Activated CD8-positive, alpha-beta memory T cell treated with anti-CD3 and anti-CD28 coated beads, Interleukin-2, amount 50 U/mL, for 4 hours (primary cell): ENCODE results near the gene CD164L2.
"Not testable (repeated sequence)": the region's sequence is repeated elsewhere in the genome, so short reads cannot be mapped to it uniquely, and the experiment has no call there.

Experiments used
- DNase-seq: peaks from one replicate; pipeline ENCODE4 v3.0.0-alpha.2; 2020

CD164L2 gene

DNA sequence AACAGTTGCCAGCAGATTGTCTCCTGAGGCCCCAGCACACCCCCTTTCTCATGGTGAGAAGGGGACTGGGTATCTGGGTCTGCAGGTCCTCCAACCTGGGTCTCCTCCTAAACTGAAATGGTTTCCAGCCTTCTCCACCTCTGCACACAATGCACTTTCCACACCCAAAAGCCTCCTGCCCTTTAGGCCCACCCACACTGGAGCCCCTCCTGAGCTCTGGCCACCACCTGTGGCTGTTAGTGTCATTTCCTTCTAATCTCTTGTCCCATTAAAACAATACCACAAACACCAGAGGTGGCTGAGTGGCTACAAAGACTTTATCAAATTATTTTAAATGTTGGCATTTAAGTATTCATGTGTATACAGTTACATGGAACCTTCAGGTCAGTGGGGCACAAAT lies 20.8 kb upstream of the CD164L2 start:
- no peak for DNase-seq

DNA sequence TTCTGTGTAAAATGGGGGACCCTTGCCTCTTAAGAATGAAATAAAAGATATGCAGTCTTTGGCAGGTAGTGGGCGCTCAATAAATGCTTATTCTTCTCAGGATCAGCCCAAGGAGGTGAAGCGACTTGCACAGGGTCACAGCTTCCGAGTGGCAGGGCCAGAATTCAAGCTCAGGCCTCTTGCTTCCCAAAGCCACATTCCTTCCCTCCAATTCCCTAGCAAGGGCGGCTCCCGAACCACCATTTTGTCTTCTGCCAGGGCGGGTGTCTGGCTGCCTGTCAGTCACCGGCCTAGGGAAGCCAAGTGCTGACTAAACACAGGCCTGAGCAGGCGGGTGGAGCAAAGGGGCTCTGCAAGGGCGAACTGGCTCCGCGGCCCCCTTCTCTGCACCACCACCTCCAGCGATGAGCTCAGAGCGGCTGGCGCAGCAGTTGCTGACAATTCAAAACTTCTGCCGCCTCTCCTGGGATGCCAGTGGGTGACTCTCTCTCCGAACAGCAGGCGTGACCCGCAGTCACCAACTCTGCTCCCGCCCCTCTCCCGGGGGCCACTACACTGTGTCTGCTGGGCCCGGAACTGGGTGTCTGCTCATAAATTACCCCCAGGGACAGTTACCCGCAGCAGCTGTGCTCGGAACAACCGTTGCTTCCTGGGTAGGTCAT lies 20.1 kb upstream of the CD164L2 start:
- peak; percentile 39 for DNase-seq

DNA sequence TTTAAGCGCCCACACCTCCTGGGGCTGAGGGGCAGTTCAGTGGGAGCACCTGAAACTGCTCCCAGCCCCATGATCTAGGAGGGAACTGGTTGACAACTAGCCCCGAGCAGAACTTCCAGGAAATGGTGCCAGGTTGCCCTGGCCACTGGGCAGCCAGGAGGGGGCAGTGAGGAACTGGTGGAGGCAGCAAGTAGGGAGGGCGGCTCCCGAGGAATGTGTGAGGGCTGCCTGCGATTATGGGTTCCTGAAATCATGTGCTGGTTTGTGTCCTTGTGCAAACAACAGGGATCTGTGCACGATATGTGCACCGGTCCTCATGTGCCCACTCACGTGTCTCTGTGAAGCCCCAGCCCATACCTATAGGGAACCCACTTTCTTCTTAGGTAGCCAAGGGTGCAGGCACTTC lies 19.2 kb upstream of the CD164L2 start:
- no peak for DNase-seq

DNA sequence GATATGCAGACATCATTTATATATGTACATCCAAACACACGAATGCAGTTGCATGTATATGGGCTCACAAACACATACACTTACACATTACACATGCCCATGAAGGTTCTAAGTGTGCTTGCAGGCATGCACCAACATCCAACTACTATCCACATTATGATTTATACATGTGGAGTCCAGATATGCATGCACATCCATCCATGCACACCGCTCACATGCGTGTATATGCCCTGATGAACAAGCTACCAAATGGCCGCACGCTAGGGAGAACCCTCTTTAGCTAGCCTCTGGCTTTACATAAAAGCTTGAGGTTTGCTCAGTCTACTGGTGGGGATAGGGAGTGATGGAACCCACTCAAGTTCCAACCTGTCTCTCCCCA lies 17.8 kb upstream of the CD164L2 start:
- no peak for DNase-seq

GRCh38 chr1:27400082-27400962 lies 17.2 kb upstream of the CD164L2 start:
- no peak for DNase-seq

DNA sequence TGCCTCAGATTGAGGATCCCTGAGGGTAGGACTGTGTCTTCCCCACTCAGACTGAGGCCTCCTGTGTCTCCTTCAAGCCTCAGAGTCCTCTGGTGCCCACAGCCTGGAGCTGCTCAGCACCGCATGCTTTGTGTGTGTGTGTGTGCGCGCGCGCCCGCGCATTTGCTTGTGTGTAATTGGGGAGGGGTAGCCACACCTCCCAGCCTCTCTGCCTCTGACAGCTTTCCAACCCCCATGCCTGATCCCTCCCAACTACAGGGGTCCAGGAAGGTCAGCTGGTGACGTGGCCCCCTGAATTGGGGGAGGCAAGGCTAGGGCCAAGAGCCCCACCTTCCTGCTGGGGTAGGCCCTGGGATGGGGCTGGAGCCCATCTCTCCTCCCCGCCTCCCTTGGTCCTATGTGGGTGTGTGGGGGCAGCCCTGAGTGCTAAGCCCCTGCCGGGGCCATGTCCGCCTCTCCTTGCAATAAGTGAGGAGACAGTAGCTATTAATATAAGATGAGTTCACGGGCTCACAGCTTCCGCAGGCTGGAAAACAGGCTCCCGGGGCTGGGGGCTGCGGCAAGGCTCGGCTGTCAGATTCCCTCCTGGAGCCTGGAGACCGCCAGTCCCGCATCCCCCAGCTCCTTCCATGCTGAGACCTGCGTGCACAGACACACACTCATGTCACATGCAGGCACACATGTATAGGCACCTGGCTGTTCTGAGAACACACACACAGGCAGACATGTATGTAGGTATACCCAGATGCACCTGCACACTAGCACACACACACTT lies 16.3 kb upstream of the CD164L2 start:
- no peak for DNase-seq

DNA sequence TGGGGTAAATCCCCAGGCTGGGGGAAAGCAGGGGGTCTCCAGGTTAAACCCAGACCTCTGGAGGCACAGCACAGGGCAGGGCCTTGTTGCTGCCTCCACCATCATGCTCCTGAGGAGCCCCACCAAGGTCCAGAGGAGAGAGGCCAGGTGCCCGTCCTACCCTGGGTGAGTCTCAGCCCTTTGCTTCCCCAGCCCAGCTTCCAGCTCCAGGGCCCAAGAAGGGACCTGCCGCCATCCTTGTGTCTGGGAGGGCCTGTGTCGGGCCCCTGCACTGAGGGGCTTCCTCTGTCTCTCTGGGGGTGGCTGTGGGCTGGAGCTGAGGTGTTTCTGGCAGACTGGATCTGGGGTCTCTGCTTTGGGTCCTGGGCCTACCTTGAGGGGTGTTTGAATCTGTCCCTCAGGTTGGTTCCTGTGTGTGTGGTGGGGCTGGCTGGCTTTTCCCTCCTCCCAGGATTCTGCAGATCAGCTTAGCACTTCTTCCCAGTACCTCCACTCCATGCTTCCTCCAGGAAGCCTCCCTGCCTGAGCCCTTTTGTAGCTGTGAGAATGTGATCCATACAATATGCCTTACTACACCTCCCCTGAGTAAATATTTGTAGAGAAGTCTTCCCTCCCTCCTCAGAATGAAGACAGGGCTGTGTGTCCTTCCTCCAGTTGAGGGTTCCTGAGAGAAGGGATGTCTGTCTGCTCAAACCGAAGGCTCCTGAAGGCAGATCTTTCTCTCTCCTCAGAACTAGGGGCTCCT lies 15.4 kb upstream of the CD164L2 start:
- DNase-seq = no peak

DNA sequence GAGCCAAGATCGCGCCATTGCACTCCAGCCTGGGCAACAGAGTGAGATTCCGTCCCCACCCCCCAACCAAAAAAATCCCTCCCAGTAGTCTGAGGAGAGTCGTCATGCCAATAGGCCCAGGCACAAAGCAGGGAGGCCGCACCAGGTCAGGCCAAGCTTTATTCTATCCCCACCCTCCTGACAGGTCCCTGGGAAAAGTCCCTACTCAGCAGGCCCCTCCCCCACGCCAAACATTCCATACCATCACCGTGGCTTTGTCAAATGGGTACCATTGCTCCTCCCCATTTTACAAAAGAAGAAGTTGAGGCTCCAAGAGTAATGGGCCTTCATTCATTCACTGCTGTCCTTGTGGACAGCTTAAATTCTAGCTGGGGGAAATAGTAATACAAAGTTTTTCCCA lies 14.6 kb upstream of the CD164L2 start:
- DNase-seq = no peak

GRCh38 chr1:27397110-27397509 lies 14.0 kb upstream of the CD164L2 start:
- no peak for DNase-seq

GRCh38 chr1:27395441-27396195 lies 12.5 kb upstream of the CD164L2 start:
- peak; percentile 80 for DNase-seq

DNA sequence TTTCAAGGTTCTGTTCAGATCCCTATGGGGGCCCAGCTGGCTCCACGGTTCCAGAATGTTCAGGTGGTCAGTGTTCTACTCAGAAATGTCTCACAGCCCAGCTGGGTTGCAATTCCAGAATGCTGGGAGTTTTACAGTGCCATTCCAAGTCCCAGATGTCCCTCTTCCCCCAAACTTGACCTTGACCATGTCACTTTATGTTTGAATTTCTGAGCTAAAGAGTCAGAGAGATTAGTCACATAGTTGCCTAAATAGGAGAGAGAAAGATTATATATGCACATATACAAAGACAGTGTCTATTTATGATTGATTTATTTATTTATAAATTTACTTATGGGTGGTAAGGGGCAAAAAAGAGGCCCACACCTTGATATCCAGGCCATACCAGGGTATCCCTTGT lies 11.8 kb upstream of the CD164L2 start:
- DNase-seq = no peak

DNA sequence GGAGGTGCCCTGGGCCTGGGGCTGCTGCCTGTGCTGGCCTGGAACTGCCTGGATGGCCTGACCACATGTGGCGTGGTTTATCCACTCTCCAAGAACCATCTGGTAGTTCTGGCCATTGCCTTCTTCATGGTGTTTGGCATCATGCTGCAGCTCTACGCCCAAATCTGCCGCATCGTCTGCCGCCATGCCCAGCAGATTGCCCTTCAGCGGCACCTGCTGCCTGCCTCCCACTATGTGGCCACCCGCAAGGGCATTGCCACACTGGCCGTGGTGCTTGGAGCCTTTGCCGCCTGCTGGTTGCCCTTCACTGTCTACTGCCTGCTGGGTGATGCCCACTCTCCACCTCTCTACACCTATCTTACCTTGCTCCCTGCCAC lies 11.1 kb upstream of the CD164L2 start:
- DNase-seq = no peak

- no peak for DNase-seq
These were observed 10.6 kb upstream of the CD164L2 start for GRCh38 chr1:27393641-27394281.

DNA sequence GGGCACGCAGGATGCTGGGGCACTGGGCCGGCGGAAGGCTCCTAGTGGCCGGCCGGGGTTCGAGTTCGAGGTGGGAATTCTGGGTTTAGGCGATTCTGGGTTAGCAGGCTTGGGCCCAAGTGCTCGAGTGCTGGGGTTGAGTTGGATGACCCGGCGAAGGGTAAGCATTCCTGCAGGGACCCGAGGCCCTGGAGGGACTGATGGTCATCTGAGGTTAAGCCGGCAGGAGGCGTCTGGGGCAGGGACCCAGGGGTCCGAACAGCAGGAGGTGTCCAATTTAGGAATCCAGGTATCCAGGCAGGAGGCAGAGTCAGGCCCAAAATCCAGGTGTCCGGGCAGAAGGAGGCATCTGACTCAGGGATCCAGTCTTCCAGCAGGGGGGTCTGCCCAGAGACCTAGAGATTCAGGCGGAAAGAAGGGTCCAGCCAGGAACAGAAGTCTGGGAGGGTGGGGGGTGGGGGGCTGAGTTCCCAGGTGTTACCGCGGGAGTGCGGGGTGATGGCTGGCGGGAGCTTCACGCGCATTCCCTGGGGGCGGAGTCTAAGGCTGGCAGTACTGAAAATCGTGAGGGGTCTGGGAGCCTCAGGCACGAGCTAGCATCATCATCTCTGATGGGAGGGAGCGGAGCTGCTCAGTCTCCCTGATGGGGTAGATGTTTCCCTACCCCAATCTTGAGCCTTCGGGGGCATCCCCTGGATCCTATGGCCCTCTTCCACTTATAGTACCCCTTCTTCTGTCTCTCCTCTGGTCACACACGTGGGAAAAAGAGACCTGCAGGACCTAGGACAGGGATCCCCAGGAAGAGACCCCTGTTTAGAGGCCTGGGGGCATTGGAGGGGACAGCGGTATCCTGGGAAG lies 9.9 kb upstream of the CD164L2 start:
- peak; percentile 24 for DNase-seq

DNA sequence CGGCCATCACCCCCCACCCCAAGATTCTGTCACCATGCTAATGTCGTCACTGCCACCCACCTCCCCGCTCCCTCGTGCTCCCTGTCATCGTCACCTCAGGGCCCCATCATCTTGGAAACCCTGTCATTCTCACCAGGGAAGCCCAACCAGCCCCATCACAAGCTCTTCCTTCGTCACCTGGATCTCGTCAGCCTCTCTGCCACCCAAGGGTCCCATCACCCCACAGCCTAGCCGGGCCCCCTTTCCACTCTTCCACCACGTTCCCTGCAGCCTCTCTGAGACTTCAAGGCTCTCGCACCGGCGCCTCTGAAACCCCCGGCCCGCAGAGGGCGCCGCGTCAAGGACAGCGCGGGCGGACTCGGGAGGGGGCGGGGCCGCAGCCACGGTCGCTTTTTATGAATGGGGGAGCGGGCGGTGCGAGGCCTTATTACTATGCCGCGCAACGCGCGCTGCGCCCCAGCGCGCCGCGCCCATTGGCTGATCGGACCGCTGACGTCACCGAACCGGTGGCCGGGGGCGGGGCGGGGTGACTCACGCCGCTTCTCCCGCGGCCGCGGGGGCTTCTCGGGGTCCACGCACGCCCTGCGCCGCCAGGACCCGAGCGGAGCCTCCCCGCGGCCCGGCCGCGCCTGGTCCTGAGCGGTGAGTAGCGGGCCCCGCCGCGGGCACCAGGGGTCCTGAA lies 9.1 kb upstream of the CD164L2 start, which contains the start of gene GPR3:
Gene GPR3 (plus strand): TSS at position 527 of the 682 bp plus-strand sequence. CDS start 1,177 bp downstream, outside the sequence.
- DNase-seq = peak; percentile 95

GRCh38 chr1:27391511-27392095 lies 8.5 kb upstream of the CD164L2 start:
- peak; percentile 38 for DNase-seq

DNA sequence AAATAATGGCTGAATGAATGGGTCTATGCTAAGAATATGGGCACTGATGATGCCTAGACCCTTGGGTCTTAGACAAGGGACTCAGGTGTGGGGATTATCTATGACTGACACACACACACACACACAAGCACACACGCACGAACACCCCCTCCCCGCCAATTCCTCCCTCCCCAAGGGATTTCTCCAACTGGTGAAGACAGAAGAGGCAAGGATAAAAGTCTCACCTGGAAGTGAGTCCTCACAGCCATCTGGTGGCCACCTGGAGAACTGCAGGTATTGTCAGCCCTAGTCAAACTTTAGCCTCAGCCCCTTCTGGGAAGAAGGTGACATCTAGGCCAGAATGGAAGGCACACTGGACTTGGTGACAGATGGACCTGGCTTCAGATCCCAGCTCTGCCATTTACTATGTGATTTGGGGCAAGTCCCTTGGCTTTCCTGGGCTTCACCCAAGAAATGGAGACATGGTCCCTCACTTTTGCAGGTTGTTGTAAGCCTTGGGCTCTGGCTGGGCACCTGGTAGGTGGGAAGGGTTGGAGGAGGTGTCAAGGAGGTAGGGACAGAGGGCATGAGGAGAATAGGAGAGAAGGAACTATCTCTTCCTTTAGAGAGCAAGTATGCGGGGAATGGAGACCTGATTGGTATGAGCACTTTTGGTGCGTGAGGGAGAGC lies 5.3 kb upstream of the CD164L2 start:
- peak; percentile 80 for DNase-seq

GRCh38 chr1:27384797-27385196 lies 1.7 kb upstream of the CD164L2 start:
- not testable (repeated sequence) for DNase-seq

- DNase-seq = no peak
These were observed 528 bp upstream of the CD164L2 start for GRCh38 chr1:27383661-27384060.
